Right lobe of liver (tissue), 6 donors: Measurements from ENCODE around the gene SLC38A2. TPM values are rescaled to one million over a fixed set of nuclear protein-coding genes. Genes with fewer than 3 reads are reported as not detected.

Experiments
- ATAC-seq, 4 donors: fragments of 200-7000 bp; cut with Tn5 transposase; one replicate each; pipeline ENCODE4 v1.9.1; 2020; ENCODE audit warnings: mild to moderate bottlenecking in 4 of 4, moderate library complexity in 4 of 4
- DNase-seq, 3 donors: peaks; one replicate each; pipeline ENCODE4 v3.0.0-alpha.2; 2020
- H3K27ac ChIP-seq, 3 donors: fragments of 200-600 bp; one replicate each; pipeline ENCODE4 v1.8.0; 2022
- H3K27me3 ChIP-seq, 2 donors: fragments of 200-600 bp; one replicate each; pipeline ENCODE4 v1.8.0; 2022
- H3K36me3 ChIP-seq, 4 donors: fragments of 200-600 bp; sonication (generic) in 1 of 4; one replicate each; pipeline versions ENCODE4 v1.5.1 to v1.8.0; 2017 to 2022; ENCODE audit warnings: control low read depth in 1 of 4
- H3K4me1 ChIP-seq, 4 donors: fragments of 200-600 bp; sonication (generic) in 1 of 4; one replicate each; pipeline versions ENCODE4 v1.5.1 to v1.8.0; 2017 to 2022; ENCODE audit warnings: control low read depth in 1 of 4
- H3K4me3 ChIP-seq, 3 donors: fragments of 200-600 bp; one replicate each; pipeline ENCODE4 v1.8.0; 2022
- H3K9me3 ChIP-seq, 4 donors: fragments of 200-600 bp; sonication (generic) in 1 of 4; one replicate each; pipeline versions ENCODE4 v1.5.1 to v1.8.0; 2017 to 2022; ENCODE audit warnings: control low read depth in 1 of 4
- POLR2A ChIP-seq: fragments of 450-650 bp; IDR thresholded peaks from one replicate; pipeline ENCODE4 v1.6.1; 2017; ENCODE audit warnings: antibody characterized with exemption, mild to moderate bottlenecking
- WGBS: methylation state at CpG from one replicate; pipeline ENCODE4 v1.1.6; 2018; ENCODE audit warnings: low coverage, low lambda C conversion rate; ENCODE audit not compliant: insufficient coverage; ENCODE audit errors: missing lambda C conversion rate; 5-methylcytosine and 5-hydroxymethylcytosine counted together
- intact Hi-C, 2 donors: fragments of 100-400 bp; cut with DNase I; formaldehyde crosslinking; loops; one replicate each; pipeline versions ENCODE4 v1.11.2 to v1.14.1; 2022
- total RNA-seq, 6 experiments: library from RNA; depleted of rRNA in 2 of 6; stranded (reverse); fragments of >200 nt in 2 of 6; fragmentation: NEBNext Ultra II Directional in 3 of 6; extraction: Animal tissue kit (Norgen Biotek cat#: 25700) in 3 of 6; gene quantifications; one replicate each; pipeline versions ENCODE4 v1.1.0 to v1.2.4, GENCODE V29; 2016 to 2023
- TF ChIP-seq, protein P1 (sequence below), 4 donors: fragments of 200-600 bp in 3 of 4; fragments of 450-650 bp in 1 of 4; IDR thresholded peaks; one replicate each; pipeline versions ENCODE4 v1.5.1 to v1.8.0; 2016 to 2022; ENCODE audit warnings: antibody characterized with exemption in 4 of 4, mild to moderate bottlenecking in 2 of 4
- donor health status: DM: no; HTN: yes; CAD: no.
- donor health status: DM: no; HTN: no; CAD: no.
- donor health status: DM: no; HTN: no; CAD: no.
- donor health status: DM: no; HTN: yes; CAD: no.
- donor health status: DM: no; HTN: yes; CAD: no.

The SLC38A2 gene
- total RNA-seq, 6 experiments from 2014 or later, result 77.0 to 463 (median 290) TPM

DNA sequence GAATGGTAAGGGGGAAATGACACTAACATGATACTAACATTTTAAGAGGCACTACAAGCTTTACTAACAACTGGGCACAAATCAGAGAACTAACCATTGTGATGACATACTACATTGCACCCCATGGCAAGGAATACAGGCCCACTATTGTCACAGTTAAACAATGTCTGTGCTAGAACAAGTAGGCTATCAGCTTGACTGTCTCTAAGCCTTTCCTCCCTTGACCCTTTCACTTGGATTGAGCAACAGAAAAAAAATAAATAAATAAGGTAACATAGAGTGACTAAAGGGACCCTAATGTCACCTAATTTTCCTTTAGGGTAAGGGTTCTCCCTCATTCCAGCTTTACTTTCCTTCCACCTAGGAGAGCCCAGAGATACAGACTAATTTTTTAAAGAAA lies 4.4 kb downstream of the SLC38A2 start:
- no peak for TF ChIP-seq POLR2A
- TF ChIP-seq, protein P1, sequence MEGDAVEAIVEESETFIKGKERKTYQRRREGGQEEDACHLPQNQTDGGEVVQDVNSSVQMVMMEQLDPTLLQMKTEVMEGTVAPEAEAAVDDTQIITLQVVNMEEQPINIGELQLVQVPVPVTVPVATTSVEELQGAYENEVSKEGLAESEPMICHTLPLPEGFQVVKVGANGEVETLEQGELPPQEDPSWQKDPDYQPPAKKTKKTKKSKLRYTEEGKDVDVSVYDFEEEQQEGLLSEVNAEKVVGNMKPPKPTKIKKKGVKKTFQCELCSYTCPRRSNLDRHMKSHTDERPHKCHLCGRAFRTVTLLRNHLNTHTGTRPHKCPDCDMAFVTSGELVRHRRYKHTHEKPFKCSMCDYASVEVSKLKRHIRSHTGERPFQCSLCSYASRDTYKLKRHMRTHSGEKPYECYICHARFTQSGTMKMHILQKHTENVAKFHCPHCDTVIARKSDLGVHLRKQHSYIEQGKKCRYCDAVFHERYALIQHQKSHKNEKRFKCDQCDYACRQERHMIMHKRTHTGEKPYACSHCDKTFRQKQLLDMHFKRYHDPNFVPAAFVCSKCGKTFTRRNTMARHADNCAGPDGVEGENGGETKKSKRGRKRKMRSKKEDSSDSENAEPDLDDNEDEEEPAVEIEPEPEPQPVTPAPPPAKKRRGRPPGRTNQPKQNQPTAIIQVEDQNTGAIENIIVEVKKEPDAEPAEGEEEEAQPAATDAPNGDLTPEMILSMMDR (IDR thresholded peaks at IDR 0.05), result no peak
- Histone ChIP-seq H3K4me3 (peak overlapping the region in 2 of 3 donors; percentile 84 to 90), H3K27me3 (no peaks in the 10 kb centered on the region), H3K36me3 (peaks cover 33 to 80% (median 69%) of the 10 kb centered on the region in 4 donors), H3K4me1 (peaks cover 0 to 63% (median 20%) of the 10 kb centered on the region in 4 donors), H3K27ac (peak overlapping the region; percentile 46 to 99 (median 98)), H3K9me3 (no peaks in the 10 kb centered on the region)
- intact Hi-C loops, result no loop called here
- no peak for DNase-seq
- ATAC-seq, result no peak

DNA sequence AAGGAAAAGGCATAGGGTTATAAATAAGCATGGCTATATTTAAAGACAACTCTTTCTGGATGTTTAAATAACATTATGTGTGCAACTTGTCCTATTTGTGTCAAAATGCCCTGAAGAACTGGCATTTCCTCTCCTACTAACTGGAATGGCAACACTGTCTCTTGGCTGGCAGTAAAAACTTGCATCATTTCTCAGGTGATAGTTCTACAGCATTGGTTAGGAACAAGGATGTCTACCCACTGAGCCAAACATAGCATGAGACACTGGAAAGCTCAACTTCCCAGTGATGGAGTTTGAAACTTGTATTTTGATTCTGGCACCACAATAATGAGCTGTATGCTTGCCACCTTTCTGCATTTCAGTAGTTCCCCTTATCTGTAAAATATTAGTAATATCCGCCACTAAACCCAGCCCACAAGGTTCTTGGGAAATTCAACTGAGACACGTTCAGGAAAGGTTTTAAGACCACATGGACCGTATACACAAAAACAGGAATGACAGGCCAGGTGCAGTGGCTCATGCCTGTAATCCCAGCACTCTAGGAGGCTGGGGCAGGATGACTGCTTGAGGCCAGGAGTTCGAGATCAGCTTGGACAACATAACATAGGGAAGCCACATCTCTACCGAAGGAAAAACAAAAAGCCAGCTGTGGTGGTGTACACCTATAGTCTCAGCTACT lies 5.1 kb downstream of the SLC38A2 start:
- Histone ChIP-seq H3K4me1 (peaks cover 0 to 63% (median 20%) of the 10 kb centered on the region in 4 donors), H3K4me3 (peak overlapping the region in 2 of 3 donors; percentile 84 to 90)
- 25% methylated on average over 5 of the region's 5 CpGs for WGBS

DNA sequence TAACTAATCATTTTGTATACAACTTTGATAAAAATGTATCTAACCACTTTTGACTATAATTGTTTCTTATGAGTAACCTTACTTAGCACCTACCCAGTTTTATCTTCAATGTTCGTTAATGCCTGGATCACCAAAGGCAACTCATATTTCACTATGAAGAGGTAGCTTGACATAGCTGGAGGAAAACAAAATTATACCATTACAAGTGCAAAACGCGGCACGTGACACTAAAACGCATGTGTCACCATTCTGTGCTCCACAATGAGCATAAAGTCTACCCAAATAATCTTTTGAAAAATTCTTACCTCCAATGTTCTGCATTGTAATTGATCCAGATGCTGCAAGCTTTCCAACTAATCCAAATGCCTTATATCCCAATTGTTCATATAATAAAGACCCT lies 5.8 kb downstream of the SLC38A2 start:
- H3K27ac ChIP-seq, result peak overlapping the region in 2 of 3 donors; percentile 23 to 98
- no peaks in the 10 kb centered on the region for H3K9me3 ChIP-seq
- no peaks in the 10 kb centered on the region for H3K27me3 ChIP-seq
- intact Hi-C loops, result no loop called here
- ATAC-seq, result no peak
- no peak for TF ChIP-seq POLR2A
- TF ChIP-seq, protein P1 (IDR thresholded peaks at IDR 0.05), result no peak
- peaks cover 0 to 68% (median 20%) of the 10 kb centered on the region in 4 donors for H3K4me1 ChIP-seq
- no peak for DNase-seq
- peaks cover 42 to 94% (median 81%) of the 10 kb centered on the region in 4 donors for H3K36me3 ChIP-seq
- WGBS, result 66% methylated on average over 5 of the region's 5 CpGs
- H3K4me3 ChIP-seq, result no peak overlapping the region

More for the DNA sequence above, 5.1 kb downstream of the SLC38A2 start:
- H3K27me3 ChIP-seq, result no peaks in the 10 kb centered on the region
- DNase-seq, result no peak
- no peak for ATAC-seq
- no peaks in the 10 kb centered on the region for H3K9me3 ChIP-seq
- H3K36me3 ChIP-seq, result peaks cover 35 to 86% (median 75%) of the 10 kb centered on the region in 4 donors
- TF ChIP-seq, protein P1 (IDR thresholded peaks at IDR 0.05), result no peak
- peak; percentile 48 for TF ChIP-seq POLR2A
- intact Hi-C loops, result no loop called here
- peak overlapping the region; percentile 46 to 99 (median 98) for H3K27ac ChIP-seq

DNA sequence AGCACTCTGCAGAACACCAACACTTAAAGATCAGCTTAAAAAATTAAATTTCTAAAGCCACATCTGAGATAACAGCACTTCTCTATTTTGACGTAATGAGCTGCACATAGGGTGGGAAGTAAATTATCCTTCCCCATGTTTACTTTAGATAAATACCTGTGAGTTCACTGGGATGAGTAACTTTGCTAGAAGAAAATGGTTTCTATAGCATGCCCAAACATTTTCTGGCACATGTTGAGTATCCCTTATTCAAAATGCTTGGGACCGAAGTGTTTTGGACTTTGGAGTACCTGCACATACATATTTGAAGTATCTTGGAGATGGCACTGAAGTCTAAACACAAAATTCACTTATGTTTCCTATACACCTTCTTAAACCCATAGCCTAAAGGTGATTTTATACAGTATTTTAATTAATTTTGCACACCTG lies 6.6 kb downstream of the SLC38A2 start:
- Histone ChIP-seq H3K4me1 (peaks cover 0 to 76% (median 20%) of the 10 kb centered on the region in 4 donors), H3K27me3 (no peaks in the 10 kb centered on the region), H3K9me3 (no peaks in the 10 kb centered on the region), H3K36me3 (peaks cover 50 to 100% (median 87%) of the 10 kb centered on the region in 4 donors), H3K4me3 (peak overlapping the region in 1 of 3 donors; percentile 1), H3K27ac (peak overlapping the region in 2 of 3 donors; percentile 5 to 6)
- peak; percentile 27 for TF ChIP-seq POLR2A
- TF ChIP-seq, protein P1 (IDR thresholded peaks at IDR 0.05), result no peak
- intact Hi-C loops, result no loop called here
- no peak for ATAC-seq
- DNase-seq, result no peak
- WGBS, result 23% methylated on average over 2 of the region's 2 CpGs
